ENCODE measurements around the gene ZNF618. TPM values are rescaled to one million over a fixed set of nuclear protein-coding genes. Genes with fewer than 3 reads are reported as not detected.

ZNF618 gene
- polyA plus RNA-seq, 1 of the 3 experiments (the other 2 are of a cell fraction) = 6.2 TPM

GRCh38 chr9:113888336-113888735 lies 12.2 kb downstream of the ZNF618 start:
- CTCF ChIA-PET = interaction anchor here (1.7 kb wide), 1 partner anchor 11 kb away, joined by 8 read pairs; no protein-coding TSS in a partner anchor
- TF ChIP-seq YY1 (IDR thresholded peaks at IDR 0.05; ENCODE audit: low read depth) = no peak
- TF ChIP-seq REST (IDR thresholded peaks at IDR 0.05; ENCODE audit: low read depth, low read length) = no peak
- no peak for TF ChIP-seq MEF2A (IDR thresholded peaks at IDR 0.05; ENCODE audit: borderline replicate concordance, low read depth)
- no peak for TF ChIP-seq NRF1 (IDR thresholded peaks at IDR 0.05; ENCODE audit: low read depth, low read length)
- no peak for TF ChIP-seq MAX (IDR thresholded peaks at IDR 0.05; ENCODE audit: low read depth)
- TF ChIP-seq GABPA (IDR thresholded peaks at IDR 0.05; ENCODE audit: low read depth) = no peak
- no peak for TF ChIP-seq TAF1 (IDR thresholded peaks at IDR 0.05; ENCODE audit: borderline replicate concordance, low read depth, low read length)
- TF ChIP-seq GATA2 (CRISPR knock-in tag; IDR thresholded peaks at IDR 0.05) = no peak
- TF ChIP-seq SMC3 (IDR thresholded peaks at IDR 0.05; ENCODE audit: low read depth, low read length) = no peak
- TF ChIP-seq EZH2phosphoT487 (IDR thresholded peaks at IDR 0.05; ENCODE audit: borderline replicate concordance, low read depth) = no peak
- no peak for TF ChIP-seq MXI1 (IDR thresholded peaks at IDR 0.05; ENCODE audit: low read depth, low read length)
- TF ChIP-seq USF1 (IDR thresholded peaks at IDR 0.05; ENCODE audit: borderline replicate concordance, low read depth) = no peak
- TF ChIP-seq RCOR1 (IDR thresholded peaks at IDR 0.05; ENCODE audit: low read length) = no peak
- TF ChIP-seq TEAD4 (IDR thresholded peaks at IDR 0.05; ENCODE audit: borderline replicate concordance, insufficient read depth) = no peak
- no peak for TF ChIP-seq SIN3A (IDR thresholded peaks at IDR 0.05; ENCODE audit: borderline replicate concordance, low read depth, low read length)
- no peak for DNase-seq

More at GRCh38 chr9:113888336-113888735, 12.2 kb downstream of the ZNF618 start:
- Histone ChIP-seq H3K27me3 (ENCODE audit: insufficient read depth) (no peaks in the 10 kb centered on the region), H3K9ac (no peak overlapping the region), H3K9me3 (0 out of 2 replicates have a peak, but pooled peaks cover 13% of the 10 kb centered on the region), H3K27ac (ENCODE audit: low read depth in 2 of 2, low read length in 1 of 2) (no peak overlapping the region; a peak in 1 of 4 replicates), H3K79me2 (ENCODE audit: insufficient read depth) (peaks cover 86% of the 10 kb centered on the region), H3K4me1 (ENCODE audit: control insufficient read depth in 1 of 2, insufficient read depth in 2 of 2, low read depth in 1 of 2, low read length in 1 of 2) (peaks cover 0 to 9% of the 10 kb centered on the region in 2 experiments; a peak in 2 of 4 replicates), H2AFZ (ENCODE audit: low read depth) (no peak overlapping the region), H4K20me1 (ENCODE audit: insufficient read depth) (peaks cover 31% of the 10 kb centered on the region), H3K36me3 (replicated peaks in 1 of 2; ENCODE audit: control insufficient read depth in 1 of 2, insufficient read depth in 2 of 2, low read length in 1 of 2) (peaks cover 15 to 33% of the 10 kb centered on the region in 2 experiments), H3K4me2 (no peak overlapping the region), H3K9me2 (no peaks in the 10 kb centered on the region), H3K4me3 (ENCODE audit: low read depth in 2 of 2, low read length in 1 of 2) (no peak overlapping the region), H3F3A (replicated peaks; ENCODE audit: insufficient read depth) (peaks cover 8% of the 10 kb centered on the region)
- 89% methylated on average over 8 of the region's 8 CpGs for WGBS (ENCODE audit: low lambda C conversion rate)
- POLR2A ChIA-PET = no interaction called here
